CD1c-positive myeloid dendritic cell (primary cell): Measurements from ENCODE around the gene NDOR1.

Experiments
- DNase-seq: peaks from one replicate; pipeline ENCODE4 v3.0.0-alpha.2; 2016; ENCODE audit errors: extremely low spot score

NDOR1 gene

DNA sequence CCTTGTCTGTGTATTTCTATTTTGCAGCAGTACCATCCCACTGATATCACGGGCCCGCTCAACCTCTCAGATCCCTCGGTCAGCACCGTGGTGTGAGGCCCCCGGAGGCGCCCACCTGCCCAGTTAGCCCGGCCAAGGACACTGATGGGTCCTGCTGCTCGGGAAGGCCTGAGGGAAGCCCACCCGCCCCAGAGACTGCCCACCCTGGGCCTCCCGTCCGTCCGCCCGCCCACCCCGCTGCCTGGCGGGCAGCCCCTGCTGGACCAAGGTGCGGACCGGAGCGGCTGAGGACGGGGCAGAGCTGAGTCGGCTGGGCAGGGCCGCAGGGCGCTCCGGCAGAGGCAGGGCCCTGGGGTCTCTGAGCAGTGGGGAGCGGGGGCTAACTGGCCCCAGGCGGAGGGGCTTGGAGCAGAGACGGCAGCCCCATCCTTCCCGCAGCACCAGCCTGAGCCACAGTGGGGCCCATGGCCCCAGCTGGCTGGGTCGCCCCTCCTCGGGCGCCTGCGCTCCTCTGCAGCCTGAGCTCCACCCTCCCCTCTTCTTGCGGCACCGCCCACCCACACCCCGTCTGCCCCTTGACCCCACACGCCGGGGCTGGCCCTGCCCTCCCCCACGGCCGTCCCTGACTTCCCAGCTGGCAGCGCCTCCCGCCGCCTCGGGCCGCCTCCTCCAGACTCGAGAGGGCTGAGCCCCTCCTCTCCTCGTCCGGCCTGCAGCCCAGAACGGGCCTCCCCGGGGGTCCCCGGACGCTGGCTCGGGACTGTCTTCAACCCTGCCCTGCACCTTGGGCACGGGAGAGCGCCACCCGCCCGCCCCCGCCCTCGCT lies 37.5 kb upstream of the NDOR1 start:
- DNase-seq: no peak

DNA sequence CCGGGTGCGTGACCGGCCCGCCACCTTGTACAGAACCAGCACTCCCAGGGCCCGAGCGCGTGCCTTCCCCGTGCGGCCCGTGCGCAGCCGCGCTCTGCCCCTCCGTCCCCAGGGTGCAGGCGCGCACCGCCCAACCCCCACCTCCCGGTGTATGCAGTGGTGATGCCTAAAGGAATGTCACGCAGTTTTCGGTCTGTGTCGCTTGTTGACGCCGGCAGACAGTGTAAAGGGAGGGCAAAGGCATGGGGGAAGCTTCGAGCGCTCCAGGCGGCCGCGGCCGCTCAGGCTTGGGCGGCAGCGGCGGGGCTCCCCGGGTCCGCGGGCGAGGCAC lies 37.0 kb upstream of the NDOR1 start:
- DNase-seq: no peak

DNA sequence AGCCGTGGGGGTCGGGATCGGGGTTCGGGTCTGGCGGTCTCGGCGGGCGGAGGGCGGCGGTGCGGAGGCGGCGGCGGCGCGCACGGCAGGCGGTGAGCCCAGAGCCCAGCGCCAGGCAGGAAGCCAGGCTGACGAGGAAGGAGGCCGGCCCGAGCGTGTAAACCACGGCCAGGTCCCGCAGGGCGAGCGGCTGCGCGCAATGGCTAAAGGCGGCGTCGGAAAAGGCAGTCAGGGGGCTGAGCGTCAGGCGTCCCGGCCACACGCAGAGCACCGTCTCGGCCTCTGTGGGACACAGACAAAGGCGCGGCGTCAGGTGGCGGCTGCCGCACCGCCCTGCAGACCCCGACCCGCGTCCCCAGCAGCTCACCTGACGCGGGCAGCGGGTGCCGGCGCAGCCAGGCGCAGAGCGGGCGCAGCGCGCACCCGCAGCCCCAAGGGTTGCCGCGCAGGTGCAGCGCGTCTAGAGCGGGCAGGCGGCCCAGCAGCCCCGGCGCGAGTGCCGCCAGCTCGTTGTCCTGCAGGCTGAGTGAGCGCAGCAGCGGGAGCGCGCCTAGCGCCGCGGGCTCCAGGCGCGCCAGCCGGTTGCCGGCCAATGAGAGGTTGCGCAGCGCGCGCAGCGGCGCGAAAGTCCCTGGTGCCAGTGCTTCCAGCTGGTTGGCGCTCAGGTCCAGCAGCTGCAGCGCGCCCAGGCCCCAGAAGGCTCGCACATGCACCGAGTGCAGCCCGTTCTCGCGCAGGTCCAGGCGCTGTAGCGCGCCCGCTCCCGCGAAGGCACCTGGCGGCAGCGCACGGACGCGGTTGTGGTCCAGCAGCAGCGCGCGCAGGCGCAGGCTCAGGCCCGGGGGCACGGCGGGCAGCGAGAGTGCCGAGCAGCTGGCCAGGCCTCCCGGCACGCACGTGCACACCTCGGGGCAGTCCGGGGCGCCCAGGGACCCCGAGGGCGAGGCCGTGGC lies 36.3 kb upstream of the NDOR1 start:
- no peak for DNase-seq

DNA sequence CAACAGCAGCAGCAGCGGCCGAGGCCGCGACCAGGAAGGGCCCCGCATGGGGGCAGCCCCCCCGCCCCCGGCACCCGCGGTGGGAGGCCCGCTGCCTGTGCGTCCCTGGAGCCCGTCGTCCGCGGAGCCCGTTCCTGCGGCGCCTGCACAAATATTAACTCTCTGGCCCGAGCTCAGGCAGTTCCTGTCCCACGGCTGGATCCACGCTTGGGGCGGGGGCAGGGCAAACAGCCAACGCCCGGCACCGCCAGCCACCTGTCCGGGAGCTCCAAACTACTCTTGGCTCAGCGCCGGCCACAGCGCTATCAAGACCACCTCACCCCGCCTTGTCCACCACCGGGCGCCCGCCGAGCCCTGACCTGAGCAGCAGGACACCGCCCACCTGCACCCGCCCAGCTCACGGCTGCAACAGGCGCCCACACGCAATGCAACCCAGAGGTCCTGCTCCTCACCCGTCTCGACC lies 35.6 kb upstream of the NDOR1 start, which contains the start of gene LRRC26:
LRRC26 (minus strand) TSS at position 156 of the 463 bp plus-strand sequence; CDS start at position 48, 108 bp downstream.
- DNase-seq: no peak

DNA sequence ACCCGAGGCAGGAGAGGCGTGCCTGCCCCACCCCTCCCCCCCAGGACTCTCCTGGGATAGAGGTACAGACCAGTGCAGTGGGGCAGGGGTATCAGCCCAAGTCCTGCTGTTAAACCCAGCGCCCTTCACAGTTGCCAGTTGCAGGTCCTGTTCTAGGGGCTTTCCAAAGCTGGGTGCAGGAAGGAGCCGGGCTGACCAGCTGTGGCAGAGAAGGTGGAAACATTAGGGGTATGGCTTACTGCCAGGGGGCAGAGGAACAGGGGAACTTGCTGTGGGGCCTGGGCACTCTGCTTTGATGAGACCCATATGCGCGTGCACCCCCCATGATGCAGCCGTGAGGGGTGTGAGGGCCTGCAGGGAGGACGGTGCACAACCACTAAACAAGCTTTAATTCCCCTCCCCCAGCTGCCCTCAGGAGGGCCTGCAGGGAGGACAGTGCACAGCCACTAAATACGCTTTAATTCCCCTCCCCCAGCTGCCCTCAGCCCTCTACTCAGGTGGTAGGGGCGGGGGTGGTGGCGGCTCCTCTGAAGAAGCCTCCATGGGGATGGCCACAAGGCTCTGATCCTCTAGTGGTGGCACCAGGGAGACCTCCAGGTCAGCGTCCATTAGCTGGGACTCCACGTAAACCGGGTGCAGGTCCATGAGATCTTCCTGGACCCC lies 34.9 kb upstream of the NDOR1 start:
- no peak for DNase-seq

DNA sequence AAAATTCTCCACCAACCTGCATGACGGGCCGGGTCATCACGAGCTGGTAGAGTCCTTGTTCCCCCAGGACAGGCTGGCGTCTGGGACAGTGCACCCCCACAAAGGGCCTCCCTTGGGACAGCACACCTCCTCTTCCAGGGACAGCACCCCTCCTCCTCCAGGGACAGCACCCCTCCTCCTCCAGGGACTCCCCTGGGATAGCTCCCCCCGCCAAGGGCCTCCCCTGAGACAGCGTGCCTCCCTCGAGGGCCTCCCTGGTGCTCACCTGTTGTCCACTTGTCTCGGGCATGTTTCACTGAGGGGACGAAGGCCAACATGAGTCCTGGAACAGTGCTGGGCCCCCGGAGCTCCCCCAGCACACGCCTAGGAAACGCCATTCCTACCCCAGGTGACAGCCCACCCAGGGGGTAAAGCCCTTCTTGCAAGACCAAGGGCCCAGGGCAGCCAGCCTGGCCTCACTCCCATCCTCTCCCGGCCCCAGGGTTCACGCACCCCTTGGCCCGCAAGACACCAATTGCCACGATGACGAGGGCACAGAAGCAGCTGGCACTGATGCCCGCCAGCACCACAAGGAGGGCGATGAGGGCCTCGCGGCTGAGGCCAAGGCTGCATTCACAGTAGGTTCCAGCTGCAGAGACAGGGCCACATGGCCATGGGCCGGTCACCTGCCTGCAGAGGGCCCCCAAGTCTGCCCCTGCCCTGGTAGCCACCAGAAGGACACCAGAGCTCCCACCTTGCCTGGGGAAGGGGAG lies 34.2 kb upstream of the NDOR1 start:
- no peak for DNase-seq

DNA sequence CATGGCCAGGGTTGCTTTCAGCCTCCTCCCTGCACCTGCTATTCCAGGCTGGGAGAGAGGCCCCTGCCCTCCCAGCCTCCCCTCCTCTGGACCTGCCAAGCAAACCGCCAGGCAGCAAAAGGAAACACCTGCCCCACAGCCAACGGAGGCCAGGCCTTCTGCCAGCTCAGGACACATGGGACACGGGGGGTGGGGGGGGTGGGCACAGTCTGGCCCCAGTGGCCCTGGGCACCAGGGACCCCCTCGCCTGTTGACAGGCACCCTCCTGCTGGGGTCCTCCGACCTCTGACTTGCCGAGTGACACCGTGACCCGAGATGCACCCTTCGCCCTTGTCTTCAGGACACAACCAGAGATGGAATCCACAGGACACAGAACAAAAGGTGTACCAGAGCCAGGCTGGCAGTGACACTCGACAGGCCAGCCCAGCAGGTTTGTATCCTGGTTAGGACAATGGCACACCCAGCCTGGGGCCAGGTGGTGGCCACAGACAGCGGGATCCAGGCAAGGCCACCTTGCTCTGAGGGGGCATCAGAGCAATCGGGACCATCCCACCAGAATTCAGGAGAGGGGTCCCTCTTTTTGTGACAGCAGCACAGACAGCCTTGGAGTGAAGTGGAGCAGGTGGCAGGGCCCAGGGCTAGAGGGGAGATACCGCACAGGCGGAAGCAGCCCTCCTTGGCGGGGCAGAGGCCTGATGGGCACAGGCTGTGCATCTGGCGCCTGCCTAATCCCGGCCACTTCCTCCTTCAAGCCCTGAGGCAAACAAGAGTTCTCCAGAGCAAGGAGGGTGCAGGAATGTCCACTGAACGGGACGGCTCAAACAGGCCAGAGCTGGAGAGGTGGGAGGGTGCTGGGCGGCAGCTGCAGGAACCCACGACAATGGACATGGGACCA lies 32.4 kb upstream of the NDOR1 start:
- no peak for DNase-seq

DNA sequence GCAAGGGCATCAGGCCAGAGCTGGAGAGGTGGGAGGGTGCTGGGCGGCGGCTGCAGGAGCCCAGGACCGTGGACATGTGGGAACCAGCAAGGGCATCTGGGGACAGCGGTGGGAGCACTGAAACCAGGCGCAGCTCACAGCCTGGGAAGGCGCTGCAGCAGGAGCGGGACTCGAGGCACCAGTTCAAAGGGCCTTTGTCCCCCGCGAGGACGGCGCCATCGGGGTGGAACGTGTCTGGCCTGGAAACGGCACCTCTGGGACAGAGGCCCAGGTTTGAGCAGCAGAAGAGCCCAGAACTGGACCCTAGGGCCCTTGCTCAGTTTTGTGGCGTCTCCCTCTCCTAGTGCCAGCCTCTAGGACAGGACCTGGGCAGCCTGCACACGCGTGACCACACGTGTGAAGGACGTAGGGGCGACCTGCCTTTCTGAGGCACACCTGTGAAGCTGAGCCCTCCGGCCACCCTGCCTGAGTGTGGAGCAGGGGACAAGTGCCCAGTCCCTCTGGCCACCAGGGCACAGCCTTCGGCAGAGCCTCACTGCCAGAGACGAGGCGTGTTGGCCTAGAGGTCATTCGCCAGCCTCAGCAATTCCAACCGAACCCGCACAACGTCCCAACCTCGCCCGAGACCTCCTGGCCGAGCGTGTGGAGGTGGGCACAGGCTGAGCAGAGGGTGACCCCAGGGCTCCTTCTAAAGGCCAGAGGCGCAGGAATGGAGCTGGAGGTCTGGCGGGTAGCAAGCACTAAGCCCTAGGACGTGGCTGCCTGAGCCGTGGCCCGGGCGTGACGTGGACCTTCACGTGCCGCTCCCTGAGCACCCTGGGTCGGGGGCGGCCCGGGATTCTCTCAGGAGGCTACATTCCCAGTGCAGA lies 31.5 kb upstream of the NDOR1 start:
- DNase-seq: no peak

DNA sequence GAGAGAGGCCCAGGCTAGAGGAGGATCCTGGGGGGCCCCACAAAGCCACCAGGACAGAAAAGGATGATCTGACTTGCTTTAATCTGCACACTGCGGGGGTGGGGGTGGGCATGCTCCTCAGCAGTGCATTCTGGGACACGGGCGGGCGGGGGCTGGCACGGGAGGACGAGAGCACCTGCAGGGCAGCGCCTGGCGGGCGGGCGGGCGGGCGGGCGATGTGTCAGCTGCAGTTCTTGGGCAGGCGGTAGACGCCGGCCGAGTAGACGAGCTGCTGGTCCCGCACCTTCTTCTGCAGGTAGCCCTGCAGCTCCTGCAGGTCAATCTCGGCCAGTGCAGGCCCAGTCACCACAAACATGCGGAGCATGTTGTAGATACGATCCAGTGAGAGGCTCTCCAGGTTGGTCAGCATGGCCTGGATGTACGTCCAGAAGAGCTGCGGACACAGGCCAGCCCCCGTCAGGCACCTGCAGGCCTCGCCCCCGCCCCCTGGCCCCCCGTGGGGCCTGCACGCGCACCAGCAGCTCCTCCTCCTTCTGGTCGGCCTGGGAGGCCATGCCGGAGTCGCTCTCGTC lies 30.7 kb upstream of the NDOR1 start:
- no peak for DNase-seq

DNA sequence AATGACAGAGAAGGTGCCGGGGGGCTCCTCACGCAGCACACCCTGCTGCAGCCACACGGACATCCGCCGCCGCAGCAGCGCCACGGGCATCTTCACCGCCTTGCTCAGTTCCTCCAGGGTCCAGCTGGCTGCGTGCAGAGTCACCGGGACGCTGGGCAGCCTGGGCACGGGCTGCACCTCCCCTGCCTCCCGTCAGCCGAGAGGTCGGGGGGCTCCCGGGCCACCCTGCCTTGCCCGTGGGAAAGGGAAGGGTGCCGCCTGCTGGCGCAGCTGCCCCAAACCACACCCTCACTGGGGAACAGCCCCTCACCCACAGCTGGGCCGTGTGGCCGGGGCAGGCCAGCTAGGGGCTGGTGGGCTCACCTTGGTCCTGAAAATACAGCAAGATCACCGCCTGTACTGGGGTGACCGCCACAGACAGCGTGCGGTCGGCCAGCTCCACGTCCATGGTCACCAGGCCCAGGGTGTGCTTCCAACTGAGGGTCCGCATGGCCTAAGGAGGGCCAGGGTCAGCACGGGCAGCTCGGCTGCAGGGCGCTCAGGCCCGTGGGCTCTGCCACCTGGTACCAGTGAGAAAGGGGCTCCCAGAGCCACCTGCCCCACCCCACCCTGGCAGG lies 30.0 kb upstream of the NDOR1 start:
- no peak for DNase-seq

DNA sequence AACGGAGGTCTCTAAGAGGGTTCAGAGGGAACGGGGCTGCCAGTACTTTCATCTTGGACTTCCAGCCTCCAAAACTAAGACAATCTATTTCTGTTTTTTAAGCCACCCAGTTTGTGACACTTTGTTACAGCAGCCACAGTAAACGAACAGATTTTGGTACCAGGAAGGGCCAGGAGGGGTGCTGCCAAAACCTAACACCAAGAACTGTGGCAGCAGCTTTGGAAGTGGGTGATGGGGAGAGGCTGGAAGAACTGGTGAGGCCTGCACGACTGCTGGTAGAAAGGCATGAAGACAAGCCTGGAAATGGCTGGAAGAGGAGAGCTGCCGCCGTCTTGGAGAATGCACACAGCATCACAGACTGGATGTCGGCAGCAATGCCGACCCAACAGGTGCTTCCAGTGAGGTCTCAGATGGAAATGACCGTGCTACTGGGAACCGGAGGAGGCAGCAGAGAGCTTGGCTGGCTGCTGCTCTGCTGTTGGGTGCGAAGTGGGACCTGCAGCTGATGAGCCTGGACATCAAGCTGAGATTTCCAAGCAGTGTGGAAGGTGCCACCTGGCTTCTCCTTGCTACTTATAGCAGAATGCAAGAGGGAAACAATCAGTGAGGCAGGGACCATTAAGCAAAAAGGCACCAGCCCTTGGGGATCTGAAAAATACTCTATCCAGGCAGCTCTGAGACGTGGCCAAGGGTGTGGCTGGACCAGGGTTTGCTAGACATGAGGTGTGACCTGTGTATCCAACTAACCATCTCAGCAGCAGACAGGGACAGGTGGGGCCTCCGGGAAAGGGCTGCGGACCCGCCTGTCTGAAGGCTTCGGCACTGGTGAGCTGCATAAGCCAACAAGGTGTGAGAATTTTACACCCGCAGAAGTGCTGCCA lies 29.0 kb upstream of the NDOR1 start:
- peak; percentile 15 for DNase-seq

DNA sequence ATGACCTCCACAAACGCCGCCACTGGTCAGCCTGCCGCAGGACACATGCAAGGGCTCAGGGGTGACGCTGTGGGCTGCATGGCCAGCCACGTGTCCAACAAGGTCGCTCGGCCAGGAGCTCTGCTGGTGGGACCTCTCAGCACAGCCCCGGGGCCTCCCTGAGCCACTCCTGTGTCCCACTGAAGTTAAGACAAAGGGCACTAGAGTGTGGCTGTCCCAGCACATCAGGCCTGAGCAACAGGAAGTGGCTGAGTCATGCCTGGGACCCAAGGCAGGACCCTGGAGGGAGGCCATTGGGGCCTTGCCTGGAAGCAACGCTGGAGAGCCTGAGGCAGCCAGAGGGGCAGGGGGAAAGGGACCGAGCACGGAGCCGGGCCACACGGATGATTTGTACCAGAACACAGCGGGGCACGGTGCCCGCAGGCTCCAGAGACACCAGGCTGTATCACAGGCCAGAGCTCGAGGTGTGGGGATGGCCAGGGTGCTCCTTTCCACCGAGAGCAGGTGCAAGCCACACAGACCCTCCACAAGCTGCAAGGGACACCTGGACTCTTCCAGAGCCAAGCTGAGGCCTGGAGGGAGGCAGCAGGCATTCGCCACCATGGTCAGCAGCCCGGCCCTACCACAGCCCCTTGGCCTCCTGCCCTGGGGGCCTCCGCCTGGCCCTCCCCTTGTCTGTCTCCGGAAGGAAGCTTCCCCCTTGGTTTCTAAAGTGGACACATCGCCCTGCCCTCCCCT lies 27.1 kb upstream of the NDOR1 start:
- no peak for DNase-seq

DNA sequence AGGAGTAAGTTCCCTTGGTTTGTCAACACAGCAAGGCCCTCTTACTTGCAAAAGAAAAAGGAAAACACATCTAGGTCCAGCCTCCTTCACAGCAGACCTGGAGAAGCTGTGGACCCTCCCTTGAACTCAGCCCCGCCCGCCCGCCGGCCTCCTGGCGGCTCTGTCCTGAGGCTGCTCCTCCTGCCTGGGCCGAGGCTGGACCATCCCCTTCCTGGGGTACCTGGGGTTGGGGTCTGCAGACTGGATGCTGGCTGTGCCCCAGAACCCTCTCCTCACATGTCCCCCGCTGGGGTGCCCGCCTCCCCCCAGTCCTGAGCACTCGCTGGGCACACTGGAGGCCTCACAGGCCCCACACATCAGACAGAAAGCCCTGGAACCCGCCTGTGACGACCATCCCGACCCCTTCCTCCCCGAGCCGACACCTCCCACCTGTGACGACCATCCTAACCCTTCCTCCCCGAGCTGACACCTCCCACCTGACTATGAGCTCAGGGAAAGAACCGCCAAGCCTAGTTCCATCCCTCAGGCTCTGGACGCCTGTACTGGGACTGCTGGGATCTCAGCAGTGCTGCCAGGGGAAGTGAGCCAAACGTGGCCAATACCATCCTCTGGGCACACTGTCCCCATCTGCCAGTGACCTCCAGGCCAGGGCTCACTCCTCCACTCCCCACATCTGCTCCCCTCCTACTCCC lies 26.4 kb upstream of the NDOR1 start:
- DNase-seq: no peak

DNA sequence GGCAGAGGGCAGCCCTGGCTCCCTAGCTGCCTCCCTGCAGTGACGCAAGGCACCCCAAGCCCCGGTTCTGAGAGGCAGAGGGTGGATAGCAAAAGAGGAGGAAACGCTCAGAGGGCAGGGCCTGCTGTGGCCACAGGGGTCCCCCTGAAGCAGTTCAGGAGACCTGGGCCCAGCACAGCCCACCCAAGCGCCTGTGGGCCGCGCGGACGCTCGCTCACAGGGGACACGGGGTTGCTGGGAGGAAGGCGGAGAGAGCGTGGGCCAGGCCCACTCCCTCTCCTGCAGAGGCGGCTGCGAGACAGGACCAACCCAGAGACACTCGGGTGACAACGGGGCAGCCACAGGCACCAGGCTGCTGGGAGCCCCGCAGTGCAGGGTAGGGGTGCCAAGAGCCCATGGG lies 25.7 kb upstream of the NDOR1 start:
- no peak for DNase-seq

DNA sequence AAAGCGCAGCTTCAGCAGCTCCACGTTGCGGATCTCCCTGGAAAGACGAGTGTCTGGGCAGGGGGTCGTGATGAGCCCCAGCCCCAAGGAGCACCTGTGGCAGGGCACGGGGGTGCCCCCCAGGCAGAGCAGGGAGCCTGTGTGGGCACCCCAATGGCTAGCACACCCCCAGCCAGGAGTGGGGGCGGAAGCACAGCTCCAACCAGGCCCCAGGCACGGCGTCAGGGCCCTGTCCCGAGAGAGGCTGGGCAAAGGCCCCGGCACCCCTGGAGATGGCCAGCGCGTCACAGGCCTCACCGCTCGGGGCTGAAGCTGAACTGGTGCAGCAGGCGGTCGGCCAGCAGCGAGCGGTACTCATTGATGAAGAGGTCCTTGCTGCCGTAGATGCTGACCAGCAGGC lies 25.0 kb upstream of the NDOR1 start:
- no peak for DNase-seq

DNA sequence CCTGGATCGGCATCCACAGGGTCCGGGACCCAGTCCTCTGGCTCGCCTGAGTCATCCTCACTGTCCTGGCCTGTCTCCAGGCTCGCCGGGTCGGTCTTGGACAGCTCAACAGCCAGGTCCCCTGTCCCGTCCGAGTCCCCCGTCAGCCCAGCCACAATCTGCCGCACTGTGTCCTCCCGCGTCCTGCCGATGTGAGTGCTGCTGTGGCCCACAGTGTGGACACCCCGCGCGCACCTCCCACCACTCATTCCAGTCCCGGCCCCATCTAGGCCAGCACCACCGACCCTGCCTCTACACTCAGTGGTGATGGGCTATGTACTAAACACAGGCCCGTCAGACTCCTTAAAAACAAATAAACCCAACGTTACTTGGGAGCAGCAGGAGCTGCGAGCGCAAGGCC lies 23.8 kb upstream of the NDOR1 start:
- no peak for DNase-seq
